Chondrocyte (in vitro differentiated cells): ENCODE results near the gene RERE. TPM values are rescaled to one million over a fixed set of nuclear protein-coding genes. Genes with fewer than 3 reads are reported as not detected.
"Not testable (repeated sequence)": the region's sequence is repeated elsewhere in the genome, so short reads cannot be mapped to it uniquely, and the experiment has no call there.

Experiments used
- DNase-seq: peaks from one replicate; pipeline ENCODE4 v3.0.0; 2021; ENCODE audit warnings: mixed read lengths, low spot score
- H3K27ac Mint-ChIP-seq: one replicate; pipeline ENCODE4 v1.8.0; 2021; ENCODE audit warnings: mild to moderate bottlenecking, moderate library complexity, mixed read lengths; ENCODE audit not compliant: unreplicated experiment
- H3K27me3 Mint-ChIP-seq: 2 replicates; pipeline ENCODE4 v1.8.0; 2021; ENCODE audit warnings: low read depth, mixed read lengths
- H3K36me3 Mint-ChIP-seq: 2 replicates; pipeline ENCODE4 v1.8.0; 2021; ENCODE audit warnings: low read depth, mixed read lengths
- H3K4me1 Mint-ChIP-seq: 2 replicates; pipeline ENCODE4 v1.8.0; 2021; ENCODE audit warnings: low read depth, mild to moderate bottlenecking, mixed read lengths
- H3K4me3 Mint-ChIP-seq: one replicate; pipeline ENCODE4 v1.8.0; 2021; ENCODE audit warnings: mild to moderate bottlenecking, moderate library complexity, mixed read lengths; ENCODE audit not compliant: unreplicated experiment
- H3K9me3 Mint-ChIP-seq: 2 replicates; pipeline ENCODE4 v1.8.0; 2021; ENCODE audit warnings: low read depth, mixed read lengths
- total RNA-seq: library from RNA; stranded (reverse); gene quantifications from 3 replicates; pipeline ENCODE4 v1.2.1, GENCODE V29; 2021
- TF ChIP-seq, protein P1 (sequence below): fragments of 200-600 bp; sonication (generic); IDR thresholded peaks from 2 replicates; pipeline ENCODE4 v1.5.0; 2021; ENCODE audit warnings: antibody characterized with exemption, mild to moderate bottlenecking, moderate library complexity

The RERE gene
- total RNA-seq, 1 donor from 2014 or later = 64.9 TPM

DNA sequence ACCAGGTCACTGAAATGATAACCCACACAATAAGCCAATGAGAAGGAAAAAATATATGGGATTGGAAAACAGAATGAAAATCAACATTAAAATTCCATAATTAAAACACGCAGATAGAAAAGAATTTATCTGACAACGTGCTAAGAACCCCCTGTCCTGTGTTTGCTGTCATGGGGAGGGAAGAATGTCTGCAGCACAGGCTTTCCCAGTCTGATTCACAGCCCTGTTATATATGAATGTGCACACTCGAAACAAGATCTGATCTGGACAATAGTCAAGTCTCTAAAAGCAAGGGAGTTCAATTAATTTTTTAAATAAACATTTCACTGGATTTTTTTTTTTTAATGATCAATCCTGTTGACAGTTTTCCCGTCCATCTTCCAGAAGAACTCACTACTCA, 220.0 kb downstream of the RERE start:
- Mint-ChIP-seq H3K4me3 (no peak overlapping the region), H3K27me3 (no peaks in the 10 kb centered on the region), H3K9me3 (no peaks in the 10 kb centered on the region), H3K27ac (peak overlapping the region; percentile 33), H3K36me3 (no peaks in the 10 kb centered on the region), H3K4me1 (peaks cover 27% of the 10 kb centered on the region)
- TF ChIP-seq, protein P1, sequence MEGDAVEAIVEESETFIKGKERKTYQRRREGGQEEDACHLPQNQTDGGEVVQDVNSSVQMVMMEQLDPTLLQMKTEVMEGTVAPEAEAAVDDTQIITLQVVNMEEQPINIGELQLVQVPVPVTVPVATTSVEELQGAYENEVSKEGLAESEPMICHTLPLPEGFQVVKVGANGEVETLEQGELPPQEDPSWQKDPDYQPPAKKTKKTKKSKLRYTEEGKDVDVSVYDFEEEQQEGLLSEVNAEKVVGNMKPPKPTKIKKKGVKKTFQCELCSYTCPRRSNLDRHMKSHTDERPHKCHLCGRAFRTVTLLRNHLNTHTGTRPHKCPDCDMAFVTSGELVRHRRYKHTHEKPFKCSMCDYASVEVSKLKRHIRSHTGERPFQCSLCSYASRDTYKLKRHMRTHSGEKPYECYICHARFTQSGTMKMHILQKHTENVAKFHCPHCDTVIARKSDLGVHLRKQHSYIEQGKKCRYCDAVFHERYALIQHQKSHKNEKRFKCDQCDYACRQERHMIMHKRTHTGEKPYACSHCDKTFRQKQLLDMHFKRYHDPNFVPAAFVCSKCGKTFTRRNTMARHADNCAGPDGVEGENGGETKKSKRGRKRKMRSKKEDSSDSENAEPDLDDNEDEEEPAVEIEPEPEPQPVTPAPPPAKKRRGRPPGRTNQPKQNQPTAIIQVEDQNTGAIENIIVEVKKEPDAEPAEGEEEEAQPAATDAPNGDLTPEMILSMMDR = no peak
- DNase-seq = no peak

DNA sequence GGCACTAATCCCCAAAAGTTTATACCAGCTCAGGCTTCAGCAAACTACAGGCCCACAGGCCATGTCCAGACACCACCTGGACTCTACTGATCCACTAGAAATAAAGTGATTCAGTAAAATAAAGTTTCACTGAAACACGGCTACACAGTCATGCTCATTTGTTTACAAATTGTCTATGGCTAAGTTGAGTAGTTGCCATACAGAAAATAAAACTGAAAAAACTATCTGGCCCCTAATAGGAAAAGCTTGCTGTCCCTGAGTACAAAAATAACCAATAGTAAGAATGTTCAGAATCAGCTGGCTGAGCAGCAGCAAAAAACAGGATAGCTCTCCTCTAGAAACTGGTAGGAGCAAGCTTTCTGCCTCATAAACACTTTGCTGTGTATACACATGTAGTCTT, 221.5 kb downstream of the RERE start:
- peaks cover 27% of the 10 kb centered on the region for H3K4me1 Mint-ChIP-seq
- H3K9me3 Mint-ChIP-seq = no peaks in the 10 kb centered on the region
- no peak for DNase-seq

DNA sequence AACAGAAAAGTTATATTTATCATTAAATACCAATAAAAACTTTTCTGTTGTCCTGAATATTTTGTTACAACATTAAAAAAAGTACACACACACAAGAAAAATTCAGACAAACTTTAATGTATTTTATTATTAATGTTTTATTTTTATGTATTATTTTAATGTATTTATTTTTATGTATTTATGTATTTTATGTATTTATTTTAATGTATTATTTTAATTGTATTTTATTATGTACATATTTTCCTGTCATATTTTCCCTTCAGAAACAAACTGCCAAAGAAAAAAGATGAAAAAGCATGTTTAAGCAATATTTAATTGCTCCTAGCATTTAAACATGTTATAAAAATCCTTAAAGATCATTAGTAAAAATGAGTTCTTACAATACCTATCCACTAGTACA, 222.1 kb downstream of the RERE start:
- Mint-ChIP-seq H3K36me3 (no peaks in the 10 kb centered on the region), H3K27me3 (no peaks in the 10 kb centered on the region), H3K9me3 (no peaks in the 10 kb centered on the region), H3K4me3 (no peak overlapping the region), H3K27ac (no peak overlapping the region), H3K4me1 (peaks cover 30% of the 10 kb centered on the region)
- no peak for DNase-seq
- TF ChIP-seq, protein P1 = no peak

More for the DNA sequence above, 221.5 kb downstream of the RERE start:
- Mint-ChIP-seq H3K27ac (no peak overlapping the region), H3K36me3 (no peaks in the 10 kb centered on the region), H3K4me3 (no peak overlapping the region), H3K27me3 (no peaks in the 10 kb centered on the region)
- TF ChIP-seq, protein P1 = no peak

DNA sequence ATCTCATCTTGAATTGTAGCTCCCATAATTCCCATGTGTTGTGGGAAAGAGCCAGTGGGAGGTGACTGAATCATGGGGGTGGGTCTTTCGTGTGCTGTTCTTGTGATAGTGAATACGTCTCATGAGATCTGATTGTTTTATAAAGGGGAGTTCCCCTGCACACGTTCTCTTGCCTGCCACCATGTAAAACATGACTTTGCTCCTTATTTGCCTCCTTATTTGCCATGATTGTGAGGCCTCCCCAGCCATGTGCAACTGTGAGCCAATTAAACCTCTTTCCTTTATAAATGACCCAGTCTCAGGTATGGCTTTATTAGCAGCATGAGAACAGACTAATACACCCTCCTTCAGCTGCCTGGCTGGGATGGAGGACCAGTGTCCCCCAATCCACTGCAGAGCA, 224.1 kb downstream of the RERE start:
- not testable (repeated sequence) for H3K27me3 Mint-ChIP-seq, H3K9me3 Mint-ChIP-seq, DNase-seq, H3K36me3 Mint-ChIP-seq, H3K4me3 Mint-ChIP-seq, H3K27ac Mint-ChIP-seq
- H3K4me1 Mint-ChIP-seq = peaks cover 17% of the 10 kb centered on the region

DNA sequence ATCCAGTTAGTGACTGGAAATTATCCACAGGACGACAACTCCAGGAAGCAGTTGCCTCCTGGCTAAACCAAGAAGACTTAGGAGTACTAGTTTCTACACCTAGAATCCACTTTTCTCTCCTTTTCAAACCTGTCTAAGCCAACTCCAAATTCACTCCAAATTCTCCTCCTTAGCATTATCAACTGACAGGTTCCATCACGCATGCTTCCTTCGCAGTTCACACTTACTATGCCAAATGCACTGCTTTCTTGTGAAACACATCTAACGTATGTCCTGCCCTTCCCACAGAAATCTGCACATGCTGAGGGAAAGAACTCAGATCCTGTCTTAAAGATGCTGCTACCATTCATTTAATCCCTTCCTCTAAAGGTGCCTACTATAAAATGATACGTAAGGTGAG, 225.9 kb downstream of the RERE start:
- Mint-ChIP-seq H3K27ac (no peak overlapping the region), H3K9me3 (no peaks in the 10 kb centered on the region), H3K36me3 (no peaks in the 10 kb centered on the region), H3K27me3 (no peaks in the 10 kb centered on the region), H3K4me1 (peaks cover 9% of the 10 kb centered on the region), H3K4me3 (no peak overlapping the region)
- no peak for DNase-seq
- TF ChIP-seq, protein P1 = no peak

DNA sequence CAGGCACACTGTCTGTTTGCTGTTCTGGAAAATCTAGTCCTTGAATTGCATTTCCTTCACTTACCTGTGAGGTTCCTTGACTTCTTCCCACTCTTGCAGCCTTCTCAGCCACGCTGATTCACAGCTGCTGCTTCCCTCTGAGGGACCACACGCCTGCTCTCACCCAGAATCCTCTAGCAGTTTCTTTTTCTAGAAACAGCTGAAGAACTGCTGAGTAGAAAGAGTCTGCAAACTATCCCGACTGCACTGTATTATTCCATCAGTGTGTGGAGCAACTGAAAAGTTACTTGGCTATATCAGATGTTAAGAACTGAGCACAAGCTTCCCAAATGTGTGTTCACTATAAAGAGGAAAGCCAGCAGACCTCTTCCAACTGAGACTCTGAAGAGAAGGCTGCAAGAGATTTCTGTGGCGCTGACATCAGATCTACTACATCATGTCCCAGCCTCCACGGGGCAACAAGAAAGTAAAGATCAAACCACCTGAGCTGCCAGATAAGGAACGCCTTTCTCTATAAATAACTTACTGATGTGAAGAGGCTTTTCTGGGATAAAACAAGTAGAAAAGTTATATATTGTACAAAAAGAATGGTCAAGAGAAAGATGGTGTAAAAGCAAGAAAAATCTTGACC, 226.6 kb downstream of the RERE start:
- Mint-ChIP-seq H3K27ac (no peak overlapping the region), H3K4me1 (peaks cover 6% of the 10 kb centered on the region), H3K9me3 (no peaks in the 10 kb centered on the region), H3K36me3 (no peaks in the 10 kb centered on the region), H3K4me3 (no peak overlapping the region), H3K27me3 (no peaks in the 10 kb centered on the region)
- no peak for DNase-seq
- TF ChIP-seq, protein P1 = no peak
